ENCODE measurements around the gene DDB1. TPM values are rescaled to one million over a fixed set of nuclear protein-coding genes. Genes with fewer than 3 reads are reported as not detected.

Gene DDB1
- total RNA-seq, 2 donors from 2014 or later: 154 to 189 TPM

GRCh38 chr11:61309141-61309540, 23.8 kb downstream of the DDB1 start:
- no peaks in the 10 kb centered on the region for H3K27me3 ChIP-seq

GRCh38 chr11:61307354-61307753, 25.6 kb downstream of the DDB1 start:
- H3K27ac ChIP-seq: no peak overlapping the region
- TF ChIP-seq, protein P1, sequence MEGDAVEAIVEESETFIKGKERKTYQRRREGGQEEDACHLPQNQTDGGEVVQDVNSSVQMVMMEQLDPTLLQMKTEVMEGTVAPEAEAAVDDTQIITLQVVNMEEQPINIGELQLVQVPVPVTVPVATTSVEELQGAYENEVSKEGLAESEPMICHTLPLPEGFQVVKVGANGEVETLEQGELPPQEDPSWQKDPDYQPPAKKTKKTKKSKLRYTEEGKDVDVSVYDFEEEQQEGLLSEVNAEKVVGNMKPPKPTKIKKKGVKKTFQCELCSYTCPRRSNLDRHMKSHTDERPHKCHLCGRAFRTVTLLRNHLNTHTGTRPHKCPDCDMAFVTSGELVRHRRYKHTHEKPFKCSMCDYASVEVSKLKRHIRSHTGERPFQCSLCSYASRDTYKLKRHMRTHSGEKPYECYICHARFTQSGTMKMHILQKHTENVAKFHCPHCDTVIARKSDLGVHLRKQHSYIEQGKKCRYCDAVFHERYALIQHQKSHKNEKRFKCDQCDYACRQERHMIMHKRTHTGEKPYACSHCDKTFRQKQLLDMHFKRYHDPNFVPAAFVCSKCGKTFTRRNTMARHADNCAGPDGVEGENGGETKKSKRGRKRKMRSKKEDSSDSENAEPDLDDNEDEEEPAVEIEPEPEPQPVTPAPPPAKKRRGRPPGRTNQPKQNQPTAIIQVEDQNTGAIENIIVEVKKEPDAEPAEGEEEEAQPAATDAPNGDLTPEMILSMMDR (IDR thresholded peaks at IDR 0.05): no peak
- peaks cover 31% of the 10 kb centered on the region for H3K36me3 ChIP-seq
- intact Hi-C loops (cut with DNase I): no loop called here
- H3K9ac ChIP-seq (ENCODE audit: low read depth in 2 of 2, low read length in 2 of 2): no peak overlapping the region
- DNase-seq: no peak
- H3K4me3 ChIP-seq: no peak overlapping the region
- H3K9me3 ChIP-seq: no peaks in the 10 kb centered on the region
- H3K27me3 ChIP-seq: no peaks in the 10 kb centered on the region
- no peaks in the 10 kb centered on the region for H3K4me1 ChIP-seq

More at GRCh38 chr11:61309141-61309540, 23.8 kb downstream of the DDB1 start:
- peaks cover 33% of the 10 kb centered on the region for H3K36me3 ChIP-seq
- no peak overlapping the region for H3K27ac ChIP-seq
- no peak overlapping the region for H3K9ac ChIP-seq (ENCODE audit: low read depth in 2 of 2, low read length in 2 of 2)
- no peak for DNase-seq
- H3K9me3 ChIP-seq: no peaks in the 10 kb centered on the region
- H3K4me1 ChIP-seq: no peaks in the 10 kb centered on the region
- intact Hi-C loops (cut with DNase I): no loop called here
- TF ChIP-seq, protein P1 (IDR thresholded peaks at IDR 0.05): no peak
- no peak overlapping the region for H3K4me3 ChIP-seq

GRCh38 chr11:61306221-61306620, 26.7 kb downstream of the DDB1 start:
- Histone ChIP-seq H3K36me3 (peaks cover 33% of the 10 kb centered on the region), H3K27ac (no peak overlapping the region), H3K9me3 (no peaks in the 10 kb centered on the region), H3K4me1 (no peaks in the 10 kb centered on the region), H3K9ac (ENCODE audit: low read depth in 2 of 2, low read length in 2 of 2) (no peak overlapping the region), H3K27me3 (no peaks in the 10 kb centered on the region), H3K4me3 (no peak overlapping the region)
- intact Hi-C loops (cut with DNase I): no loop called here
- DNase-seq: no peak
- TF ChIP-seq, protein P1 (IDR thresholded peaks at IDR 0.05): no peak

GRCh38 chr11:61305417-61305816, 27.5 kb downstream of the DDB1 start:
- Histone ChIP-seq H3K4me3 (no peak overlapping the region), H3K9ac (ENCODE audit: low read depth in 2 of 2, low read length in 2 of 2) (no peak overlapping the region), H3K9me3 (no peaks in the 10 kb centered on the region), H3K27ac (no peak overlapping the region), H3K27me3 (no peaks in the 10 kb centered on the region), H3K4me1 (no peaks in the 10 kb centered on the region), H3K36me3 (peaks cover 32% of the 10 kb centered on the region)
- TF ChIP-seq, protein P1 (IDR thresholded peaks at IDR 0.05): no peak
- intact Hi-C loops (cut with DNase I): no loop called here
- no peak for DNase-seq

GRCh38 chr11:61303725-61304124, 29.2 kb downstream of the DDB1 start:
- no peak overlapping the region for H3K27ac ChIP-seq

More at GRCh38 chr11:61303725-61304124, 29.2 kb downstream of the DDB1 start:
- no peaks in the 10 kb centered on the region for H3K4me1 ChIP-seq
- DNase-seq: no peak
- H3K27me3 ChIP-seq: no peaks in the 10 kb centered on the region
- H3K4me3 ChIP-seq: no peak overlapping the region
- H3K9ac ChIP-seq (ENCODE audit: low read depth in 2 of 2, low read length in 2 of 2): no peak overlapping the region
- intact Hi-C loops (cut with DNase I): no loop called here
- H3K36me3 ChIP-seq: peaks cover 28% of the 10 kb centered on the region
- H3K9me3 ChIP-seq: no peaks in the 10 kb centered on the region
- TF ChIP-seq, protein P1 (IDR thresholded peaks at IDR 0.05): no peak
